SH-SY5Y (cell line): Measurements from ENCODE around the gene EDEM2.

ENCODE experiments used
- GATA2 ChIP-seq: IDR thresholded peaks from 2 replicates; pipeline ENCODE4 v1.6.1; 2011; ENCODE audit warnings: mild to moderate bottlenecking, low read depth, low read length
- GATA3 ChIP-seq: IDR thresholded peaks from 2 replicates; pipeline ENCODE4 v1.6.1; 2011; ENCODE audit warnings: low read depth, mild to moderate bottlenecking, low read length, moderate library complexity

DNA sequence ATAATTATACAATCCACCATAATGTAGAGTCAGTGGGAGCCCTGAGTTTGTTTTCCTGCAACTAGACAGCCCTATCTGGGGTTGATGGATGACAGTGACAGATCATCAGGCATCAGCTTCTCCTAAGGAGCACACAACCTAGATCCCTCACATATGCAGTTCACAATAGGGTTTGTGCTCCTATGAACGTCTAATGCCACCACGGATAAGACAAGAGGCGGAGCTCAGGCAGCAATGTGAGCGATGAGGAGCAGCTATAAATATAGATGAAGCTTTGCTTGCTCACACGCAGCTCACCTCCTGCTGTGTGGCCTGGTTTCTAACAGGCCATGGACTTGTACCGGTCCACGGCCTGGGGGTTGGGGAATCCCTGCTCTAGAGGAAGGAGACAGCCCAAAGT is 25.9 kb downstream of the EDEM2 start:
- TF ChIP-seq GATA2 (no peak), GATA3 (no peak)
